Measurements from ENCODE around the gene BBS9. TPM values are rescaled to one million over a fixed set of nuclear protein-coding genes. Genes with fewer than 3 reads are reported as not detected.

BBS9 gene
- total and polyA plus RNA-seq, 2 donors (not counting 1 experiment from before 2014, with no cell fraction given): 8.4 to 45.2 TPM

DNA sequence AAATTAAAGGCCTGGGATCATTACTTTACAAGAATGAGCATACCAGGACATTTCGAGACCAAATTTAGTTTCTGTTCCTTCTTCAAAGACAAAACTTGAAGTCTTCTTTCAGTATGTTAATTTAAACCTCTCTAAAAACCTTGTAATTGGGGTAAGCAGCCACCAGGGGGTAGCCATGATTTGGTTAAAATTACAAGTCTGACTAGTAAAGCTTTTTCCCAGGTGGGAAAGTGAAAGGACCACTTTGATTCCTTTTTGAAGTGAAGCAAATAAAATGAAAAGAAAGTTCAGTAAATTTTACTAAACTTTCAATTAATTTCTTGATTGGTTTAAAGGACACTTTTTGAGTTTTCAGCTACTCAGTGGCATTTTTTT, 294.3 kb downstream of the BBS9 start:
- Histone ChIP-seq H2AFZ (ENCODE audit: insufficient read depth, low read depth, low read length, poor library complexity, severe bottlenecking) (no peak overlapping the region), H4K20me1 (ENCODE audit: control insufficient read depth, insufficient read depth, low read length, poor library complexity, severe bottlenecking) (no peaks in the 10 kb centered on the region), H3K4me1 (ENCODE audit: control insufficient read depth in 2 of 2, insufficient read depth in 2 of 2, low read length in 2 of 2) (peaks cover 7 to 15% of the 10 kb centered on the region in 2 donors), H3K9ac (ENCODE audit: low read length) (no peak overlapping the region), H3K27ac (ENCODE audit: low read length in 2 of 2) (no peak overlapping the region), H3K9me3 (ENCODE audit: control extremely low read depth in 1 of 3, control insufficient read depth in 2 of 3, insufficient read depth in 1 of 3, low read length in 2 of 3) (no peaks in the 10 kb centered on the region), H3K79me2 (ENCODE audit: control insufficient read depth, insufficient read depth, low read length) (no peaks in the 10 kb centered on the region), H3K27me3 (replicated peaks in 1 of 4; ENCODE audit: control extremely low read depth in 1 of 4, control insufficient read depth in 3 of 4, insufficient read depth in 4 of 4, low read length in 3 of 4) (no peaks in the 10 kb centered on the region), H3K4me2 (replicated peaks; ENCODE audit: low read depth, low read length, poor library complexity, severe bottlenecking) (peak overlapping the region; percentile 17), H3K36me3 (replicated peaks in 1 of 2; ENCODE audit: control extremely low read depth in 1 of 2, control insufficient read depth in 1 of 2, extremely low read depth in 1 of 2, insufficient read depth in 2 of 2, low read length in 1 of 2) (no peaks in the 10 kb centered on the region), H3K4me3 (ENCODE audit: control extremely low read depth in 1 of 5, extremely low read depth in 1 of 5, insufficient read depth in 1 of 5, low read depth in 2 of 5, low read length in 4 of 5) (no peak overlapping the region)
- ChIA-PET CTCF (interaction anchor here (0.7 to 2.4 kb wide), 6 partner anchors 9 to 508 kb away, joined by 3 to 6 read pairs (median 5); no protein-coding TSS in a partner anchor), POLR2A (interaction anchor here (0.6 kb wide), 1 partner anchor 538 kb away, joined by 3 read pairs; no protein-coding TSS in a partner anchor)
- Mint-ChIP-seq H3K9me3 (ENCODE audit: insufficient read depth) (no peaks in the 10 kb centered on the region), H3K4me1 (peaks cover 19% of the 10 kb centered on the region), H3K4me3 (no peak overlapping the region), H3K27ac (no peak overlapping the region), H3K27me3 (no peaks in the 10 kb centered on the region)
- WGBS (ENCODE audit: insufficient coverage): no CpG with 5 or more reads among the region's 1 CpG
- no peak for TF ChIP-seq EZH2 (IDR thresholded peaks at IDR 0.05; ENCODE audit: borderline replicate concordance, insufficient read depth, low read depth, low read length, poor library complexity, severe bottlenecking)
- TF ChIP-seq, protein P1, sequence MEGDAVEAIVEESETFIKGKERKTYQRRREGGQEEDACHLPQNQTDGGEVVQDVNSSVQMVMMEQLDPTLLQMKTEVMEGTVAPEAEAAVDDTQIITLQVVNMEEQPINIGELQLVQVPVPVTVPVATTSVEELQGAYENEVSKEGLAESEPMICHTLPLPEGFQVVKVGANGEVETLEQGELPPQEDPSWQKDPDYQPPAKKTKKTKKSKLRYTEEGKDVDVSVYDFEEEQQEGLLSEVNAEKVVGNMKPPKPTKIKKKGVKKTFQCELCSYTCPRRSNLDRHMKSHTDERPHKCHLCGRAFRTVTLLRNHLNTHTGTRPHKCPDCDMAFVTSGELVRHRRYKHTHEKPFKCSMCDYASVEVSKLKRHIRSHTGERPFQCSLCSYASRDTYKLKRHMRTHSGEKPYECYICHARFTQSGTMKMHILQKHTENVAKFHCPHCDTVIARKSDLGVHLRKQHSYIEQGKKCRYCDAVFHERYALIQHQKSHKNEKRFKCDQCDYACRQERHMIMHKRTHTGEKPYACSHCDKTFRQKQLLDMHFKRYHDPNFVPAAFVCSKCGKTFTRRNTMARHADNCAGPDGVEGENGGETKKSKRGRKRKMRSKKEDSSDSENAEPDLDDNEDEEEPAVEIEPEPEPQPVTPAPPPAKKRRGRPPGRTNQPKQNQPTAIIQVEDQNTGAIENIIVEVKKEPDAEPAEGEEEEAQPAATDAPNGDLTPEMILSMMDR (IDR thresholded peaks at IDR 0.05): peak; percentile 57
- intact Hi-C loops (cut with micrococcal nuclease): loop anchor here (1.0 to 10.0 kb wide), 2 partner anchors 471 to 510 kb away; no protein-coding TSS in a partner anchor
- DNase-seq (peak; percentile 37), ATAC-seq (ENCODE audit: low read depth) (peak; percentile 36)

DNA sequence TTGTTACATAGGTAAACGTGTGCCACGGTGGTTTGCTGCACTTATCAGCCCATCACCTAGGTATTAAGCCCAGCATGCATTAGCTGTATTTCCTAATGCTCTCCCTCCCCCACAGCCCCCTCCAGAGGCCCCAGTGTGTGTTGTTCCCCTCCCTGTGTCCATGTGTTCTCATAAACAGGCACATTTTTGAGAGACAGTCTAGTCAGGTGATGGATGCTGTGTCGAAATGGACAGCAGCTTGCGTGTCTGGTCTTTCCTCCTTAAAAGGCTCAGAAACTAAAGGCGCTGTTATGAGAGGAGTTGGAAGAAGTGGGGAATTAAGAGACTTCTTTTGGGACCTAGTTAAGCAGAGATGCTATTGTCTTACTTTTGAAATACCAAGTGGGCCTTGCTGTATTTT, 296.0 kb downstream of the BBS9 start:
- ATAC-seq (ENCODE audit: low read depth) (no peak), DNase-seq (no peak)
- no peak overlapping the region for H3K4me3 Mint-ChIP-seq
- H3K4me1 ChIP-seq (ENCODE audit: control insufficient read depth in 2 of 2, insufficient read depth in 2 of 2, low read length in 2 of 2): peaks cover 7 to 15% of the 10 kb centered on the region in 2 donors
- no peak overlapping the region for H3K9ac ChIP-seq (ENCODE audit: low read length)
- H3K79me2 ChIP-seq (ENCODE audit: control insufficient read depth, insufficient read depth, low read length): no peaks in the 10 kb centered on the region
- no peaks in the 10 kb centered on the region for H3K27me3 Mint-ChIP-seq
- intact Hi-C loops (cut with micrococcal nuclease): loop anchor here (10.0 kb wide), 1 partner anchor 469 kb away; no protein-coding TSS in a partner anchor
- 100% methylated on average over 4 of the region's 5 CpGs for WGBS (ENCODE audit: insufficient coverage)
- H3K4me3 ChIP-seq (ENCODE audit: control extremely low read depth in 1 of 5, extremely low read depth in 1 of 5, insufficient read depth in 1 of 5, low read depth in 2 of 5, low read length in 4 of 5): no peak overlapping the region
- TF ChIP-seq, protein P1 (IDR thresholded peaks at IDR 0.05): no peak
- TF ChIP-seq EZH2 (IDR thresholded peaks at IDR 0.05; ENCODE audit: borderline replicate concordance, insufficient read depth, low read depth, low read length, poor library complexity, severe bottlenecking): no peak
- no peak overlapping the region for H3K27ac ChIP-seq (ENCODE audit: low read length in 2 of 2)
- H2AFZ ChIP-seq (ENCODE audit: insufficient read depth, low read depth, low read length, poor library complexity, severe bottlenecking): no peak overlapping the region
- no peaks in the 10 kb centered on the region for H3K9me3 Mint-ChIP-seq (ENCODE audit: insufficient read depth)
- no peak overlapping the region for H3K4me2 ChIP-seq (replicated peaks; ENCODE audit: low read depth, low read length, poor library complexity, severe bottlenecking)
- H3K36me3 ChIP-seq (replicated peaks in 1 of 2; ENCODE audit: control extremely low read depth in 1 of 2, control insufficient read depth in 1 of 2, extremely low read depth in 1 of 2, insufficient read depth in 2 of 2, low read length in 1 of 2): no peaks in the 10 kb centered on the region
- H3K4me1 Mint-ChIP-seq: peaks cover 19% of the 10 kb centered on the region
- CTCF ChIA-PET: interaction anchor here (0.6 to 2.4 kb wide), 4 partner anchors 14 to 506 kb away, joined by 3 to 6 read pairs (median 3); no protein-coding TSS in a partner anchor
- no peaks in the 10 kb centered on the region for H3K27me3 ChIP-seq (replicated peaks in 1 of 4; ENCODE audit: control extremely low read depth in 1 of 4, control insufficient read depth in 3 of 4, insufficient read depth in 4 of 4, low read length in 3 of 4)
- H4K20me1 ChIP-seq (ENCODE audit: control insufficient read depth, insufficient read depth, low read length, poor library complexity, severe bottlenecking): no peaks in the 10 kb centered on the region
- POLR2A ChIA-PET: no interaction called here
- no peak overlapping the region for H3K27ac Mint-ChIP-seq
- H3K9me3 ChIP-seq (ENCODE audit: control extremely low read depth in 1 of 3, control insufficient read depth in 2 of 3, insufficient read depth in 1 of 3, low read length in 2 of 3): no peaks in the 10 kb centered on the region

All from B cell (primary cell).